Measurements from ENCODE around the gene NUP210.

NUP210 gene

DNA sequence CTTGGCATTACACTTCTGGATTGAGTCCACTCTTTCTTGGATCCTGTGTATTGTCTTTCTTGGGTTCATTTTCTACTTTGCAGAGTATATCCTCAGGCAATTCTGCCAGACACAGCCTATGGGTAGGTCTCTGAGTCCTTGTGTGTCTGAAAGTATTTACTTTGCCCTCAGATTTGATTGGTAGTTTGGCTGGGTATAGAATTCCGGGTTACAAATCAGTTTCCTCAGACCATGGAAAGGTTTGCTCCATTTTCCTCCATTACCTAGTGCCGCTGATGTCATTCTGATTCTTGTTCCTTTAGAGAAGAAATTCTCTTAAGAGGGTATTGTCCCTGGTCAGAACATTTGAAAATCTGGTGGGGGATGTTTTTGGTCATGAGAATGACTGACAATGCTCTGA, 133.2 kb downstream of the NUP210 start:
- no peak for DNase-seq

DNA sequence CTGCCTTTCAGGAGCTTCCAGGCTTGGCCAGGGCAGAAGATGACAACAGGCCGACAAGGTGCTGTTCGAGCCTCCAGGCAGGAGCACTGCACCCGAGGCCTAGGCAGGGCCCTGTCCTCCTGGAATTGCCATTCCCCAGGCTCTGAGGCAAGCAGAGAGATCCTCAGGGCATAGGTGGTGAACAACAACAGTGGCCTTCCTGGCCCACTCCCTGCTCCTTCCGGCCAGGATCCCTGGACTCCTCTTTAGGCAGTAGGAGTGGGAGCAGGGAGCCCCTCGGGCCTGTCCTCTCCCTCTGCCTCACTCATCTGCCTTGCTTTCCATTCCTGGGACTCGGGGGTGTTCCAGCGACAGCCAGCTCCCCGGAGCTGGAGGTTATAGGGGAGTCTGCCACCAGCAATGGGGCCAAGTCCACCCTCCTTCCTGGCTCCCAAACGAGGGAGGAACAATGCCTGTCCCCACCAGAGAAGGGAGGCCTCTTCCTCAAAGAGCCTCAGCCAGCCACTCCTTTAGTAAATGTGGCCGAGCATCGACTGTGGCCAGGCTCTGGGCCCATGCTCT, 135.0 kb downstream of the NUP210 start:
- DNase-seq: no peak

DNA sequence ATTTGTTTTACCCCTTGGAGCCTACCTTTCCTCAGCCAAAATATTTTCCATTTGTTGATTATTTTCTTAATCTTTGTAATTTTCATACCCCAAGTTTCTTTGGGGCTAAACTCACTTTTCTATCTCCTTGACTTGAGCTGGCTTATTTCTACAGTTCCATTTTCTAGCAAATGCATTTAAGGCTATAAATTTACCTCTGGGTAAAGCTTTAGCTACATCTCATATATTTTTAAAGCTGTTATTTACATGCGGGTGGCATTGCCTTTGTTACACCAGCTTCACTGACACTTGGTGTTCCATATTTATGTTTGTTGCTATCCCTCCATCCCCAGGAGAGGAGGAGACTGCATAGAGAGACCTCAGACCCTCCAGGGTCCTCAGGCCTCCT, 136.3 kb downstream of the NUP210 start:
- no peak for DNase-seq

DNA sequence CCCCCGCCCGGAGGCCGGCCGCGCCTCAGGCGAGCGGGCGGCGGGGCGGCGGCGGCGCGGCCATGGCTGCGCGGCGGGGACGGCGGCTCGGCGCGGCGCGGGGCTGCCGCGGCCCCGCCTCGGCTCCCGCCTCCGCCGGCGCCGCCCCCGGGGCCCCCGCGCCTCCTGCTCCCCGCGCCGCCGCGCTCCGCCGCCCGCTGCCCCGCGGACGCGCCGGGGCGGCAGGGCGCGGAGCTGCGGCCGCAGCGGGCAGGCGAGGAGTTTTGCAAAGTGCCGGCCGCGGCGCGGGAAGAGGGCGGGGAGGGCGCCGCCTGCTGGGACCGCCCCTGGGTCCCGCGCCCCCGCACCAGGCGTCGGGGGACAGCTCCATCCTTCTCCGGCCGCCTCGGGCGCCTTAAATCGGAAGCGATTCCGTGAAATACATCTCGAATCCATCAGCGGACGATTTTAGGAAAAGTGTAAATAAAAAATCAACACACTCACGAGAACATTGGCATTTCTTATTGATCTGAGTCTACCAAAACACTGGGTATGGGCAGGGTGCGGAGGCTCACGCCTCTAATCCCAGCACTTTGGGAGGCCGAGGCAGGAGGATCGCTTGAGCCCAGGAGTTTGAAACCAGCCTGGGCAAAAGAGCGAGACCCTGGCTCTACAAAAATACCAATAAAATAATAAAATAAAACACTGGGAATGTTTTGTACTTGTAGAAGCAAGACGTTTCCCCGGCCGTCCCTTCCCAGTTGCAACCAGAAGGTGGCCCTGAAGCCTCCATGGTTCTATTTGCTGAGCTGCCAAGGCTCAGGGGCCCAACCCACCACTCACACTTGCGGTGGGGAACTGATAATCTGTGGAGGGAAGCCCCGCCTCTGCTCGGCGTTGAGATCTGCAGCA, 136.9 kb downstream of the NUP210 start:
- DNase-seq: peak in 1 of 2 donors; percentile 53

GRCh38 chr3:13282358-13282985, 137.7 kb downstream of the NUP210 start:
- peak in 1 of 2 donors; percentile 42 for DNase-seq

DNA sequence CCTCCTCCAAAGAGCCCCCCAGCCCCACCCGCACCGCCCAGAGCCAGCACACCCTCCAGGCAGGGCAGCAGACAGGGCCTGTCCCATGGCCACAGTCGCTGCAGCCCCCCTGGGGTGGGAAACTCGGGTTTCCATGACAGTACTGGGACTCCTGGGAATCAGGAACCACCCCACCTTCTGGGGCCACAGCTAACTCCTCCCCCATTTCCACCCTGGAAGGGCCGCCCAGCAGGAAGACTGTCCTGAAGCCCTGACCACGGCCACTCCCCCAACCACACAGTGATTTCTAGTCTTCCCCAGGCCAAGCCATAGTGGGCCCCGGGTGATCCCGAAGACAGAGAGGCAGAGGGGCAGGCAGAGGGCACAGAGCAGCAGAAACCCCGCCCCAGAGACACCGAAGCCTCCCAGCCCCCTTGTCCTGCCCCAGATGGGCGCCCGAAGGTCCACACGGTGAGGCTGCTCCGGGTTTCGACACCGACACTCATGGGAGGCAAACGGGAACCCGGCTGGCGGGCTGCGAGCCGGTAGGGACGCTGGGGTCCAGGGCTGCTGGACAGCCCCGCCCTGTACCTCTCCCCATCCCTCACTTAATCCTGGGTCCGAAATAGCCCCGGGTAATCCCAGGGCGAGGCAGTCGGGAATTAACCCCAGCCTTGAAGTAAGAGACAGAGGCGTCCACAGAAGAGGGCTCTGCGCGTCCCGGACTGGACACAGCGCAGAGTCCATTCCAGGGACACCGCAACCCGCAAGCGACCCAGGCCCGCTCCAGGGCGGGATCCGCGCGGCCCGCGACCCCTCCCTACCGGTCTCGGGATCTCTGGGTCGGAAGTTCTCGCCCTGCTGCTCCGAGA, 138.4 kb downstream of the NUP210 start:
- no peak for DNase-seq

DNA sequence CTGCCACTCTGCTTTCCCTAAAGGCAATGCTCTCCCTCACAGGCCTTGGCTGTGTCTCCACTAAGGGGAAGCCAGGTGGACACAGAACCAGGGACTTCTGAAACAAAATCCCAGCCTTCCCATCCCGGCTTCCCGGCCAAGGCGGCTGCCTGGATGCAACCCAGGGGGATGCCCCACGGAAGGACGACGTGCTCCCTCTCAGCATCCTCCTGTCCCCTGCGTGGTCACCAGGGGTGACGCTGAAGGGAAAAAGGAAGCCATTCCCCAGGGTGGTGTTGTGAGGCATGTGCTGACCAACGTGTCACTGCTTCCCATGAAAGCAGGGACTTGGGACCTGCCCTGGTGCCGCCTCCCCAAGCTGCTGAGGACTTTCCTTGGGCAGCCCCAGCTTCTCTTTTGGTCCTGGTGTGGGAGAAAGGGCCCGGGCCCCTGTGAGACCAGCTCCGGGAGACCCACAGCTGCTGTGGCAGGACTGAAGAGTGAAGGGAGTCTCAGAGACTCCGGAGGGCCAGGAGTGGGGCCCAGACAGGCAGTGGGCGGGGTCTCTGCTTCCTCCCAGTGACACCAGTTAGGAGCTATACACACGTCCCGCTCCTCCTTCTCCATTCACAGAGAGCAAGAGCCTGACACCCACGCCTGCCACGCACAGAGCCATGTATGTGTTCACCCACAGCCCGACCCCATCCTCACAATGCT, 139.2 kb downstream of the NUP210 start:
- DNase-seq: no peak

- no peak for DNase-seq
These were observed 139.9 kb downstream of the NUP210 start for GRCh38 chr3:13280122-13280790.

- DNase-seq: no peak
These were observed 140.6 kb downstream of the NUP210 start for GRCh38 chr3:13279532-13279910.

- no peak for DNase-seq
These were observed 141.2 kb downstream of the NUP210 start for GRCh38 chr3:13278783-13279531.

GRCh38 chr3:13277860-13278531, 142.1 kb downstream of the NUP210 start:
- DNase-seq: peak in 1 of 2 donors; percentile 8

DNA sequence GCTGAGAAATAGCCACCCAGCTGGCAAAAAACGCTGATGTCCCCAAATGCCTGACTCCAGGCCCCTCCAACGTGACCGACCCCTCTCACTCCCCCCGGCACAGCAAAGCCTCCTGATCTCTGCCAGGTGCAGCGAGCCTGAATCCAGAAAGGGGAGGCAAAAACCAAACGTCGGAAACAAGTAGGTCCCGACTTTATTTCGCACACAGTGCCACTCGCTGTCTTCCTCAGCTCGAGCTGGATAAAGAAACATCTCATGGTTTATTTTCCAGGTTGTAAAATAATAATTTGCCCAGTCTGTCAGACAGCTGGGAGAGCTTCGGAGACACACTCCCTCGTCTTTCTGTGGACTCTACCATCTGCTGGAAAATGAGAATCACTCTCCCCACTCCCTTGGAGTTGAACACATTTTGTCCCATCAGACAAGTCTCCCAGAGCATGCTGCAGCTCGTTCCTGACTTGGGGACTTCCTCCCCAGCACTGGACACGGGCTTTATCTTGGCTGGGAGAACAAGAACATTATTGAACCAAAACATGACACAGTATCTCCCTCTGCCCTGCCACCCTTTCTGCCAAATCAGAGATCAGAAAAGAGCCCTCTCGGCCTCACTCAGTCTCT, 142.8 kb downstream of the NUP210 start:
- no peak for DNase-seq

- DNase-seq: no peak
These were observed 143.5 kb downstream of the NUP210 start for GRCh38 chr3:13276438-13277195.

DNA sequence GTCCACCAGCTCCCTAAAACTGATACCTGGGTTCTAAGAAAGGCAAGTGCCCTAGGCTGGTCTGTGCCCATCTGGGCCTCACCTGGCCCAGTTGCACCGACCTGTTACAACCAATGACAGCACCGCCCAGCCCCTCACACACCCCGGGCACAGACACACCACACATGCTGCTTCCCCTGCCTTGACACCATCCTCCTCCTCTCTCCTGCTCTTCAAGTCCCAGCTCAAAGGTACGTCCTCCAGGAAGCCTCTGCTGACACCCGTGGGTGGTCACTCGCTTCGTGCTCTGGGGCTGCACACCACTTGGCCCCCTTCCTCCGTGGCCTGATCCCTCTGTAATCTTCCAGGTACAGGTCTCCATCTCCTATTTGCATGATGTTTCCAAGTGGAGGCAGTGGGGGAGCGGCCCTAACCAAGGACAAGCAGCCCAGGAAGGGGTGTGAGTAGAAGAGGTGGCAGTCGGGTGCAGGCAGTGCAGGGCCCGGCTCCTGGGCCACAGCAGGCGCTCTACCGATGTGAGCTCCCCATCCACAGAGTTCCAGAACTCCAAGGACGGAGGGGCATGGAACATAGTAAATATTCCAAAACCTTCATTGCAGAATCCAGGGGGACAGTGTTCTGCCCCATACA, 144.6 kb downstream of the NUP210 start:
- DNase-seq: no peak

DNA sequence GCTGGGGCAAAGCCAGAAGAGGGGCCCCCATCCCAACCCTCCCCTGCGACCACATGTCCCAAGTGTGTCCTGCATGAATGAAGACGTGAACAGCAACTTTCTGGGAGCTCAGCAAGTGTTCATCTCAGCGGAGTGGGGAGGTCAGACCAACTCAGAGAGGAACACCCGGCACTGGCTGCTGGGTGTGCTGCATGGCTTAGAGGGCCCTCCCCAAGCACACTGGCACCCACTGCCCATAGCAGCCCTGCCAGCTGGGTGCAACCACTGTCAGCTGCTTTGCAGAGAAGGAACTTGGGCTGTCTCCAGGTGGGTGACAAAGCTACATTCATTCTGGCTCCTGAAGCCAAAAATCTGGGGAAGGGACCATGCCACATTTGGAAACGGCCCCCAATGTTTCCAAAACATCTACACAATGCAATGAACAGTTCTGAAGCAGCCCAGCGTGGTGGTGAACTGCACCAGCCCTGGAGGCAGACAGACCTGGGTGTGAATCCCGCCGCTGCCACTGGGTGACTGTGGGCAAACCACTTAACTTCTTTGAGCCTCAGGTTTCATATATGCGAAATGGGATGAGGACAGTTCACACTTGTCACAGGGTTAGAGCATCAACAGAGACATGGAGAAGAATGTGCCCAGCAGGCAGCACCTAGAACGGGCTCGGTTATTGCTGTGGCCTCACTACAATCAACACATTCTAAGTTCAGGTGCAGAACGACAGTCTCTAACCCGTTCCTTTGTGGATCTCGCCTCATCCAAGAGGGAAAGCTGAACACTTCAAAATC, 145.4 kb downstream of the NUP210 start:
- DNase-seq: no peak

GRCh38 chr3:13274125-13274524, 146.0 kb downstream of the NUP210 start:
- no peak for DNase-seq

DNA sequence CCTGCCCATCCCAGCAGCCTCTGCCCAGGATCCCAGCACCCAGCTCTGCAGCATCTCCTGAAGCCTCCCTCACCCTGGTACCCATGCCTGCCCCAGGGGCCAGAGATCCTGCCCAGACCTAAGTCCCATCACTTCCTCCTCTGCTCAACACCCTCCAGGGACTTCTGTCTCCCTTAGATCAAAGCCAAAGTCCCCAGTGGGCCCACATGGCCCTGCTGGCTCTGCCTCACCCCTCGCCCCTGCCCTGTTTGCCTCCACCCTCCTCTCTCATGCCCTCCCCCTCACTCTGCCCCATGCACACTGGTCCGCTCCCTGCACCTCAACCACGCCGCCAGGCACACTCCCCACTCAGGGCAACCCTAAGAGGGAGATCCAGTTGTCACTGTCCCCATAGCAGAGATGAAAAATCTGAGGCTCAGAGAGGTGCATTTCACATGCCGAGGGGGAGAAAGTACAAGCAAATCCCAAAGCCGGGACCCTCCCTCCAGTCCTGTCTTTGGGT, 146.5 kb downstream of the NUP210 start:
- DNase-seq: no peak
